ENCODE data around the gene MED26. TPM values are rescaled to one million over a fixed set of nuclear protein-coding genes. Genes with fewer than 3 reads are reported as not detected.

MED26 gene
- total RNA-seq, 1 experiment from 2014 or later, result 9.0 TPM

DNA sequence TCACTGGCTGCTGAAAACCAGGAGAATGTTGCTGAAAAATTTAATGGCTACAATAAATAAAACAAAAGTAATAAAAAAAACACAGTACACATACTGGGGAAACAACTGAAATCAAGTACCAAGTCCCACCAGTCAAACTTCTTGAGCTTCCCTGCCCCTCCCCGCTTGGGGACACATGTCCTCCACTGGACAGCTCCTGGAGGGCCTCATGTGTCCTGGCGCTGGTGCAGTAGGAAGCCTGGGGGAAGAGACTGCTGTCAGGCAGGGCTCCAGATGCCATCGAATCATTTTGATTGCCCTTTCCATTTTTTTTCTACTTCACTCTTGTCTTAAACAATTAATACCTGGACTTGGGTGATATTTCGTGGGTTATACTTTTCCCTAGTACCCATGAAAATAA, 29.2 kb downstream of the MED26 start:
- H3K27ac Mint-ChIP-seq (ENCODE audit: unreplicated experiment), result no peak overlapping the region
- no peaks in the 10 kb centered on the region for H3K9me3 Mint-ChIP-seq (ENCODE audit: low read depth, unreplicated experiment)
- no TSS peak for BruUV-seq (replicated peaks)
- no peaks in the 10 kb centered on the region for H3K4me1 Mint-ChIP-seq (ENCODE audit: low read depth, unreplicated experiment)
- no peak for TF ChIP-seq CTCF (IDR thresholded peaks at IDR 0.05; ENCODE audit: unreplicated experiment)
- H3K36me3 Mint-ChIP-seq (ENCODE audit: insufficient read depth, unreplicated experiment), result peaks cover 4% of the 10 kb centered on the region
- no peak for DNase-seq
- H3K27me3 Mint-ChIP-seq (ENCODE audit: unreplicated experiment), result no peaks in the 10 kb centered on the region
- CTCF ChIA-PET, result no interaction called here
- intact Hi-C loops (cut with micrococcal nuclease; ENCODE audit: unreplicated experiment), result no loop called here
- no peak overlapping the region for H3K4me3 Mint-ChIP-seq (ENCODE audit: low read depth, unreplicated experiment)

GRCh38 chr19:16596399-16596798, 31.6 kb downstream of the MED26 start:
- intact Hi-C loops (cut with micrococcal nuclease; ENCODE audit: unreplicated experiment), result no loop called here
- no TSS peak for BruUV-seq (replicated peaks)

GRCh38 chr19:16595097-16595496, 32.9 kb downstream of the MED26 start:
- H3K36me3 Mint-ChIP-seq (ENCODE audit: insufficient read depth, unreplicated experiment), result no peaks in the 10 kb centered on the region
- H3K9me3 Mint-ChIP-seq (ENCODE audit: low read depth, unreplicated experiment), result no peaks in the 10 kb centered on the region
- CTCF ChIA-PET, result no interaction called here
- H3K27ac Mint-ChIP-seq (ENCODE audit: unreplicated experiment), result no peak overlapping the region
- H3K4me3 Mint-ChIP-seq (ENCODE audit: low read depth, unreplicated experiment), result no peak overlapping the region
- BruUV-seq (replicated peaks), result no TSS peak
- TF ChIP-seq CTCF (IDR thresholded peaks at IDR 0.05; ENCODE audit: unreplicated experiment), result no peak
- no peaks in the 10 kb centered on the region for H3K27me3 Mint-ChIP-seq (ENCODE audit: unreplicated experiment)
- intact Hi-C loops (cut with micrococcal nuclease; ENCODE audit: unreplicated experiment), result no loop called here
- no peaks in the 10 kb centered on the region for H3K4me1 Mint-ChIP-seq (ENCODE audit: low read depth, unreplicated experiment)
- no peak for DNase-seq

More at GRCh38 chr19:16596399-16596798, 31.6 kb downstream of the MED26 start:
- CTCF ChIA-PET, result no interaction called here
- no peak overlapping the region for H3K4me3 Mint-ChIP-seq (ENCODE audit: low read depth, unreplicated experiment)
- no peaks in the 10 kb centered on the region for H3K4me1 Mint-ChIP-seq (ENCODE audit: low read depth, unreplicated experiment)
- no peaks in the 10 kb centered on the region for H3K36me3 Mint-ChIP-seq (ENCODE audit: insufficient read depth, unreplicated experiment)
- no peak for TF ChIP-seq CTCF (IDR thresholded peaks at IDR 0.05; ENCODE audit: unreplicated experiment)
- no peak overlapping the region for H3K27ac Mint-ChIP-seq (ENCODE audit: unreplicated experiment)
- no peaks in the 10 kb centered on the region for H3K27me3 Mint-ChIP-seq (ENCODE audit: unreplicated experiment)
- no peaks in the 10 kb centered on the region for H3K9me3 Mint-ChIP-seq (ENCODE audit: low read depth, unreplicated experiment)
- DNase-seq, result no peak

- H3K27ac Mint-ChIP-seq (ENCODE audit: unreplicated experiment), result no peak overlapping the region
- no peak overlapping the region for H3K4me3 Mint-ChIP-seq (ENCODE audit: low read depth, unreplicated experiment)
- no peaks in the 10 kb centered on the region for H3K9me3 Mint-ChIP-seq (ENCODE audit: low read depth, unreplicated experiment)
- no TSS peak for BruUV-seq (replicated peaks)
- TF ChIP-seq CTCF (IDR thresholded peaks at IDR 0.05; ENCODE audit: unreplicated experiment), result no peak
- no peaks in the 10 kb centered on the region for H3K27me3 Mint-ChIP-seq (ENCODE audit: unreplicated experiment)
- DNase-seq, result no peak
- no peaks in the 10 kb centered on the region for H3K4me1 Mint-ChIP-seq (ENCODE audit: low read depth, unreplicated experiment)
- no peaks in the 10 kb centered on the region for H3K36me3 Mint-ChIP-seq (ENCODE audit: insufficient read depth, unreplicated experiment)
- CTCF ChIA-PET, result no interaction called here
- intact Hi-C loops (cut with micrococcal nuclease; ENCODE audit: unreplicated experiment), result no loop called here
These were observed 33.3 kb downstream of the MED26 start for GRCh38 chr19:16594681-16595091.
